ENCODE results near the gene CHRNE. TPM values are rescaled to one million over a fixed set of nuclear protein-coding genes. Genes with fewer than 3 reads are reported as not detected.

CHRNE gene
- polyA plus RNA-seq, 2 of the 4 experiments (the other 2 are of a cell fraction) = 0.10 to 0.13 TPM

DNA sequence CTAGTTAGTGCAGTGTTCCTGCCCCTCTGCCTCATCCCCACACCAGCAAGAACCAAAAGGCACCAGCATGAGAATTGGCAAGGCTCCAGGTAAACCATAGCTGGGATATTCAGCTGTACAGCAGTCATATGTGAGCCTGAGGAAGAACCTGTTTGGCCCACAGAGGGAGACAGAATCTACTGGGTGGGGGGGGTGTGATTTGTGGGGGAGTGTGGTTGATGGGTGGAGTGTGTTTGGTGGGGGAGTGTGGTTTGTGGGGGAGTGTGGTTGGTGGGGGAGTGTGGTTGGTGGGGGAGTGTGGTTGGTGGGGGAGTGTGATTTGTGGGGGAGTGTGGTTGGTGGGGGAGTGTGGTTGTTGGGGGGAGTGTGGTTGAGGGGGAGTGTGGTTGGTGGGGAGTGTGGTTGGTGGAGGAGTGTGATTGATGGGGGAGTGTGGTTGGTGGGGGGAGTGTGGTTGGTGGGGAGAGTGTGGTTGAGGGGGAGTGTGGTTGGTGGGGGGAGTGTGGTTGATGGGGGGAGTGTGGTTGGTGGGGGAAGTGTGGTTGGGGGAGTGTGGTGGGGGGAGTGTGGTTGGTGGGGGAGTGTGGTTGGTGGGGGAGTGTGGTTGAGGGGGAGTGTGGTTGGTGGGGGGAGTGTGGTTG is 50.2 kb downstream of the CHRNE start:
- POLR2A ChIA-PET = no interaction called here
- TF ChIP-seq FOSB (CRISPR knock-in tag; IDR thresholded peaks at IDR 0.05) (no peak), SMC3 (IDR thresholded peaks at IDR 0.05) (no peak)
- CTCF ChIA-PET = interaction anchor here (0.8 to 4.4 kb wide), 6 partner anchors 9 to 121 kb away, joined by 3 to 18 read pairs (median 3); partner anchors contain the start of gene MED11
- H3K4me1 ChIP-seq = peaks cover 65% of the 10 kb centered on the region
- H3K4me3 ChIP-seq = no peak overlapping the region
- H3K27ac ChIP-seq = peak overlapping the region; percentile 24 to 83; a peak in 4 of 6 replicates
- H3K4me2 ChIP-seq = peak overlapping the region; percentile 68
- FAIRE-seq (no peak), DNase-seq (ENCODE audit: low read depth in 1 of 2, low spot score in 1 of 2) (peak in 1 of 2 experiments; percentile 56), ATAC-seq (peak; percentile 36 to 40)
- no peaks in the 10 kb centered on the region for H3K9me3 ChIP-seq

DNA sequence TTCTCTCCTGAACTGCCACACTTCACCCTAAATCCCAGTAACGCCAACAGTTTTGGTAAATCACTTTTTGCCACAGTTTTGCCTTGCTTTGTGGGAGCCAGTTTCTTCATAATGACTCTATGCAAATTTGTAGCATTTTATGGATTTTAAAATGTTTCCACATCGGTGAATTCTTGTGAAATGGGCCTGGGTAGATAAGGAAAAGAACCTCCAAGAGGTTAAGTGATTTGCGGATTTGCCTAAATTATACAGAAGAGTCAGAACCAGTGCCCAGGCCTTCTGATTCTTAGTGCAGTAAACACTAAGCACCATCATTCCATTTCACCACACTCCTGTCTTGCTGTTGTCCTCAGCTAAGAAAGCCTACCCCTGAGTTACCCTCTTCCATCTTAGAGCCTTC is 51.8 kb downstream of the CHRNE start:
- Histone ChIP-seq H3K9me3 (no peaks in the 10 kb centered on the region), H3K4me2 (peak overlapping the region; percentile 68), H3K27ac (peak overlapping the region; percentile 43 to 78; a peak in 4 of 6 replicates), H3K4me3 (no peak overlapping the region), H3K4me1 (peaks cover 68% of the 10 kb centered on the region)
- POLR2A ChIA-PET = interaction anchor here (1.0 kb wide), 1 partner anchor 55 kb away, joined by 4 read pairs; the partner anchor contains the start of gene PSMB6
- WGBS (ENCODE audit: missing lambda C conversion rate) = 97% methylated on average over 3 of the region's 3 CpGs
- TF ChIP-seq KDM5A (IDR thresholded peaks at IDR 0.05) (no peak), CHD2 (IDR thresholded peaks at IDR 0.05; ENCODE audit: low read length, partially characterized antibody) (no peak), ESRRA (IDR thresholded peaks at IDR 0.05; ENCODE audit: borderline replicate concordance, low read length) (no peak), RCOR1 (IDR thresholded peaks at IDR 0.05; ENCODE audit: low read depth, low read length) (no peak), HOXB5 (CRISPR knock-in tag; IDR thresholded peaks at IDR 0.05) (no peak), JUN (IDR thresholded peaks at IDR 0.05) (no peak), TFCP2L1 (CRISPR knock-in tag; IDR thresholded peaks at IDR 0.05) (no peak), HMGXB4 (CRISPR knock-in tag; IDR thresholded peaks at IDR 0.05; ENCODE audit: borderline replicate concordance) (no peak), PHF8 (IDR thresholded peaks at IDR 0.05; ENCODE audit: borderline replicate concordance, low read depth) (no peak), FOXS1 (CRISPR knock-in tag; IDR thresholded peaks at IDR 0.05) (no peak), MYC (IDR thresholded peaks at IDR 0.05; ENCODE audit: borderline replicate concordance, low read length) (no peak), RNF2 (IDR thresholded peaks at IDR 0.05; ENCODE audit: borderline replicate concordance, low read depth) (no peak), RFX5 (IDR thresholded peaks at IDR 0.05) (no peak), ZC3H11A (IDR thresholded peaks at IDR 0.05) (no peak), FOSL2 (IDR thresholded peaks at IDR 0.05) (no peak), FOSL2 (CRISPR knock-in tag; IDR thresholded peaks at IDR 0.05) (no peak), CBX2 (IDR thresholded peaks at IDR 0.05; ENCODE audit: borderline replicate concordance, low read depth) (no peak)
- TF ChIP-seq, protein P1, sequence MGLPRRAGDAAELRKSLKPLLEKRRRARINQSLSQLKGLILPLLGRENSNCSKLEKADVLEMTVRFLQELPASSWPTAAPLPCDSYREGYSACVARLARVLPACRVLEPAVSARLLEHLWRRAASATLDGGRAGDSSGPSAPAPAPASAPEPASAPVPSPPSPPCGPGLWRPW (IDR thresholded peaks at IDR 0.05) = no peak
- FAIRE-seq = peak; percentile 28
- DNase-seq (ENCODE audit: low read depth in 1 of 2, low spot score in 1 of 2) = no peak
- CTCF ChIA-PET = interaction anchor here (0.6 to 4.4 kb wide), 8 partner anchors 10 to 244 kb away, joined by 3 to 18 read pairs (median 8); partner anchors contain the start of genes CAMTA2 and MED11
- ATAC-seq = no peak

DNA sequence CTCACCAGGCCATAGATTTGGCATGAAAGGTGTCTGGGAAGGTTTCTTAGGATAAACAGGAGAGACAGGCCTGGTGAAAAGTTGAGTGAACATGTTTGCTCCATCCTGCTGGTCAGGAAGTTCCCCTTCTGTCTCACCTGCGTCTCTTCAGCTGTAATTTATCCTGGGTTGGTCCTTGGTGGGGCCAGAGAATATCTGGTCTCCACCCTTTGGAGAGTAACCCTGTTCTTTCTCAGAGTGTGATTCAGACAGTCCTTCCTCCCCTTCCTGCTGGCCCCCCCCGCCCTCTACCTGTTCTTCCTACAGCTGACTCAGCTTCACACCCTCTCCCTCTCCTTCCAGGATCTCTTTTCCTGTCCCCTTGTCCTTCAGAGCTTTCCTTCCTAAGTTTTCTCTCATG is 52.7 kb downstream of the CHRNE start:
- CTCF ChIA-PET = interaction anchor here (0.6 to 4.4 kb wide), 10 partner anchors 11 to 384 kb away, joined by 3 to 18 read pairs (median 6); partner anchors contain the start of gene VMO1
- peak overlapping the region; percentile 43 to 78; a peak in 5 of 6 replicates for H3K27ac ChIP-seq
- H3K4me2 ChIP-seq = peak overlapping the region; percentile 68
- FAIRE-seq = no peak
- DNase-seq (ENCODE audit: low read depth in 1 of 2, low spot score in 1 of 2) = no peak
- WGBS (ENCODE audit: missing lambda C conversion rate) = 75% methylated on average over 2 of the region's 2 CpGs
- H3K4me3 ChIP-seq = no peak overlapping the region
- H3K4me1 ChIP-seq = peaks cover 68% of the 10 kb centered on the region
- TF ChIP-seq ZNF302 (CRISPR knock-in tag; IDR thresholded peaks at IDR 0.05) = no peak
- no peak for TF ChIP-seq RARB (CRISPR knock-in tag; IDR thresholded peaks at IDR 0.05)
- no peak for ATAC-seq
- POLR2A ChIA-PET = interaction anchor here (1.0 kb wide), 1 partner anchor 54 kb away, joined by 4 read pairs; the partner anchor contains the start of gene PSMB6
- H3K9me3 ChIP-seq = no peaks in the 10 kb centered on the region
